ENCODE measurements around the gene STRIT1.
"Not testable (repeated sequence)": the region's sequence is repeated elsewhere in the genome, so short reads cannot be mapped to it uniquely, and the experiment has no call there.

The STRIT1 gene

GRCh38 chr3:155312781-155313180, 19.3 kb upstream of the STRIT1 start:
- no peak for DNase-seq

GRCh38 chr3:155309581-155309980, 16.1 kb upstream of the STRIT1 start:
- no peak for DNase-seq

- DNase-seq: no peak
Measured at GRCh38 chr3:155308831-155309230, 15.3 kb upstream of the STRIT1 start.

- no peak for DNase-seq
Measured at GRCh38 chr3:155307183-155307582, 13.7 kb upstream of the STRIT1 start.

GRCh38 chr3:155304394-155304793, 10.9 kb upstream of the STRIT1 start:
- DNase-seq: no peak

- DNase-seq: no peak
Measured at GRCh38 chr3:155303540-155304097, 10.1 kb upstream of the STRIT1 start.

- no peak for DNase-seq
Measured at GRCh38 chr3:155302891-155303290, 9.4 kb upstream of the STRIT1 start.

GRCh38 chr3:155302481-155302880, 9.0 kb upstream of the STRIT1 start:
- no peak for DNase-seq

GRCh38 chr3:155297100-155297499, 3.6 kb upstream of the STRIT1 start:
- DNase-seq: no peak

- no peak for DNase-seq
Measured at GRCh38 chr3:155296413-155296812, 2.9 kb upstream of the STRIT1 start.

- DNase-seq: no peak
Measured at GRCh38 chr3:155292693-155293092, 790 bp downstream of the STRIT1 start.

- DNase-seq: no peak
Measured at GRCh38 chr3:155292133-155292532, 1.4 kb downstream of the STRIT1 start.

GRCh38 chr3:155286736-155287135, 6.7 kb downstream of the STRIT1 start:
- no peak for DNase-seq

- DNase-seq: no peak
Measured at GRCh38 chr3:155285936-155286335, 7.5 kb downstream of the STRIT1 start.

- DNase-seq: no peak
Measured at GRCh38 chr3:155283092-155284056, 10.1 kb downstream of the STRIT1 start.

GRCh38 chr3:155282385-155283091, 10.9 kb downstream of the STRIT1 start:
- DNase-seq: no peak

GRCh38 chr3:155281912-155282311, 11.6 kb downstream of the STRIT1 start:
- no peak for DNase-seq

- not testable (repeated sequence) for DNase-seq
Measured at GRCh38 chr3:155276089-155276488, 17.4 kb downstream of the STRIT1 start.

GRCh38 chr3:155275159-155275754, 18.2 kb downstream of the STRIT1 start:
- not testable (repeated sequence) for DNase-seq

- not testable (repeated sequence) for DNase-seq
Measured at GRCh38 chr3:155274435-155274834, 19.0 kb downstream of the STRIT1 start.

GRCh38 chr3:155271343-155271613, 22.2 kb downstream of the STRIT1 start:
- no peak for DNase-seq

- no peak for DNase-seq
Measured at GRCh38 chr3:155270485-155271342, 22.8 kb downstream of the STRIT1 start.

- DNase-seq: no peak
Measured at GRCh38 chr3:155270063-155270462, 23.4 kb downstream of the STRIT1 start.
